OCI-LY3 (cell line): ENCODE measurements around the gene MARK4.

Experiments used
- H2AFZ ChIP-seq: fragments of 200-600, 300-600 bp; shearing (Covaris generic); 2 replicates; pipeline ENCODE4 v1.6.0; 2014; ENCODE audit warnings: antibody characterized with exemption, low read depth, low read length
- H3K27ac ChIP-seq: fragments of 200-600, 300-600 bp; sonication (generic); 2 replicates; pipeline ENCODE4 v1.5.1; 2014; ENCODE audit warnings: mild to moderate bottlenecking, low read length, moderate library complexity, mixed read lengths
- H3K27me3 ChIP-seq: fragments of 200-600, 300-600 bp; sonication (generic); 2 replicates; pipeline ENCODE4 v1.6.1; 2014; ENCODE audit warnings: low read depth, low read length, mixed read lengths
- H3K36me3 ChIP-seq: fragments of 200-600, 300-600 bp; sonication (generic); replicated peaks from 2 replicates; pipeline ENCODE3; 2014; ENCODE audit warnings: low read depth, low read length, mixed read lengths
- H3K4me1 ChIP-seq: fragments of 300-600, 200-600 bp; sonication (generic); 2 replicates; pipeline ENCODE4 v1.6.1; 2014; ENCODE audit warnings: low read length, mixed read lengths
- H3K4me2 ChIP-seq: fragments of 200-600, 300-600 bp; sonication (generic); 2 replicates; pipeline ENCODE4 v1.6.1; 2014; ENCODE audit warnings: low read length, mixed read lengths
- H3K4me3 ChIP-seq: fragments of 300-600, 200-600 bp; sonication (generic); 2 replicates; pipeline ENCODE4 v1.5.1; 2014; ENCODE audit warnings: antibody characterized with exemption, mild to moderate bottlenecking, low read length, moderate library complexity
- H3K79me2 ChIP-seq: fragments of 300-600, 200-600 bp; shearing (Covaris generic); 2 replicates; pipeline ENCODE4 v1.6.1; 2014; ENCODE audit warnings: mild to moderate bottlenecking, low read length, mixed read lengths
- H3K9ac ChIP-seq: fragments of 300-600, 200-600 bp; shearing (Covaris generic); 2 replicates; pipeline ENCODE4 v1.6.0; 2014; ENCODE audit warnings: mild to moderate bottlenecking, low read length, moderate library complexity
- H3K9me3 ChIP-seq: fragments of 200-600, 300-600 bp; shearing (Covaris generic); 2 replicates; pipeline ENCODE4 v1.6.1; 2014; ENCODE audit warnings: low read length, mixed read lengths; ENCODE audit not compliant: insufficient read depth
- H4K20me1 ChIP-seq: fragments of 200-600, 300-600 bp; sonication (generic); 2 replicates; pipeline ENCODE4 v1.6.1; 2016; ENCODE audit warnings: low read length, mixed read lengths; ENCODE audit not compliant: insufficient read depth
- EZH2phosphoT487 ChIP-seq: fragments of 200-600 bp; shearing (Covaris generic); IDR thresholded peaks from 2 replicates; pipeline ENCODE4 v1.6.1; 2018; ENCODE audit warnings: antibody characterized with exemption, mixed run types, low read depth
- TF ChIP-seq, protein P1 (sequence below): fragments of 200-600, 300-600 bp; sonication (generic); IDR thresholded peaks from 2 replicates; pipeline ENCODE4 v1.5.1; 2014; ENCODE audit warnings: antibody characterized with exemption, low read length, low read depth

Gene MARK4

GRCh38 chr19:45217193-45217956 lies 33.7 kb upstream of the MARK4 start:
- H3K27me3 ChIP-seq: peaks cover 18% of the 10 kb centered on the region
- no peak overlapping the region for H2AFZ ChIP-seq
- no peaks in the 10 kb centered on the region for H3K36me3 ChIP-seq
- H3K9me3 ChIP-seq: no peaks in the 10 kb centered on the region
- H3K79me2 ChIP-seq: no peaks in the 10 kb centered on the region
- no peak overlapping the region for H3K4me2 ChIP-seq
- H3K9ac ChIP-seq: no peak overlapping the region
- H4K20me1 ChIP-seq: no peaks in the 10 kb centered on the region
- no peak overlapping the region for H3K4me3 ChIP-seq
- TF ChIP-seq, protein P1, sequence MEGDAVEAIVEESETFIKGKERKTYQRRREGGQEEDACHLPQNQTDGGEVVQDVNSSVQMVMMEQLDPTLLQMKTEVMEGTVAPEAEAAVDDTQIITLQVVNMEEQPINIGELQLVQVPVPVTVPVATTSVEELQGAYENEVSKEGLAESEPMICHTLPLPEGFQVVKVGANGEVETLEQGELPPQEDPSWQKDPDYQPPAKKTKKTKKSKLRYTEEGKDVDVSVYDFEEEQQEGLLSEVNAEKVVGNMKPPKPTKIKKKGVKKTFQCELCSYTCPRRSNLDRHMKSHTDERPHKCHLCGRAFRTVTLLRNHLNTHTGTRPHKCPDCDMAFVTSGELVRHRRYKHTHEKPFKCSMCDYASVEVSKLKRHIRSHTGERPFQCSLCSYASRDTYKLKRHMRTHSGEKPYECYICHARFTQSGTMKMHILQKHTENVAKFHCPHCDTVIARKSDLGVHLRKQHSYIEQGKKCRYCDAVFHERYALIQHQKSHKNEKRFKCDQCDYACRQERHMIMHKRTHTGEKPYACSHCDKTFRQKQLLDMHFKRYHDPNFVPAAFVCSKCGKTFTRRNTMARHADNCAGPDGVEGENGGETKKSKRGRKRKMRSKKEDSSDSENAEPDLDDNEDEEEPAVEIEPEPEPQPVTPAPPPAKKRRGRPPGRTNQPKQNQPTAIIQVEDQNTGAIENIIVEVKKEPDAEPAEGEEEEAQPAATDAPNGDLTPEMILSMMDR: no peak
- no peak for TF ChIP-seq EZH2phosphoT487
- no peak overlapping the region for H3K27ac ChIP-seq
- H3K4me1 ChIP-seq: peaks cover 9% of the 10 kb centered on the region

- H3K4me3 ChIP-seq: no peak overlapping the region
- H4K20me1 ChIP-seq: no peaks in the 10 kb centered on the region
- peaks cover 9% of the 10 kb centered on the region for H3K4me1 ChIP-seq
- no peaks in the 10 kb centered on the region for H3K79me2 ChIP-seq
- no peak overlapping the region for H3K4me2 ChIP-seq
- no peak overlapping the region for H3K27ac ChIP-seq
- TF ChIP-seq, protein P1: no peak
- TF ChIP-seq EZH2phosphoT487: no peak
- H2AFZ ChIP-seq: no peak overlapping the region
- peaks cover 22% of the 10 kb centered on the region for H3K27me3 ChIP-seq
- H3K9me3 ChIP-seq: no peaks in the 10 kb centered on the region
- no peaks in the 10 kb centered on the region for H3K36me3 ChIP-seq
- no peak overlapping the region for H3K9ac ChIP-seq
Measured at GRCh38 chr19:45217957-45218334, 33.1 kb upstream of the MARK4 start.

DNA sequence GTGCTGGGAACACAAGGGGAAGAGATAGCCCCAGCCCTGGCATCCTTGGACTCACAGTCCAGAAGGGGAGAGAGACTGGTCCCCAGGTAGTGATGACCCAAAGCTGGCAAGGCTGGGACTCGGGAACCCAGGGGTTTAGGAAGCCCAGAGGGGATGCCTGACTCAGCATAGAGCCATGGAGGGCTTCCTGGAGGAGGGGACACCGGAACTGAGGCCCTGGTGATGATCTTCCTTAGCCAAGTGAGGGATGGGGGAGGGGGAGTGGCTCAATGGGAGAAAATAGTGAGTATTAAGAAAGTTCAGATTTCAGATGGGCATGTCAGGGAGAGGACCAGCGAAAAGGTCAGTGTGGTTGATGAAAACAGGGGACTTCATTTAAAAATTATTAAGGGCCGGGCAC lies 32.6 kb upstream of the MARK4 start:
- TF ChIP-seq, protein P1: no peak
- no peak for TF ChIP-seq EZH2phosphoT487
- H3K36me3 ChIP-seq: no peaks in the 10 kb centered on the region
- no peak overlapping the region for H2AFZ ChIP-seq
- H3K9me3 ChIP-seq: no peaks in the 10 kb centered on the region
- H3K4me2 ChIP-seq: no peak overlapping the region
- no peak overlapping the region for H3K4me3 ChIP-seq
- no peaks in the 10 kb centered on the region for H4K20me1 ChIP-seq
- H3K27ac ChIP-seq: no peak overlapping the region
- H3K9ac ChIP-seq: no peak overlapping the region
- H3K4me1 ChIP-seq: peaks cover 9% of the 10 kb centered on the region
- peaks cover 22% of the 10 kb centered on the region for H3K27me3 ChIP-seq
- no peaks in the 10 kb centered on the region for H3K79me2 ChIP-seq

- no peak overlapping the region for H3K27ac ChIP-seq
- H3K4me1 ChIP-seq: peaks cover 9% of the 10 kb centered on the region
- no peaks in the 10 kb centered on the region for H3K9me3 ChIP-seq
- peaks cover 25% of the 10 kb centered on the region for H3K27me3 ChIP-seq
- H3K79me2 ChIP-seq: no peaks in the 10 kb centered on the region
- TF ChIP-seq, protein P1: no peak
- TF ChIP-seq EZH2phosphoT487: no peak
- no peak overlapping the region for H2AFZ ChIP-seq
- no peak overlapping the region for H3K4me3 ChIP-seq
- no peaks in the 10 kb centered on the region for H4K20me1 ChIP-seq
- no peaks in the 10 kb centered on the region for H3K36me3 ChIP-seq
- peak overlapping the region; percentile 8; the same call in 1 of the 2 replicates for H3K4me2 ChIP-seq
- no peak overlapping the region for H3K9ac ChIP-seq
Measured at GRCh38 chr19:45218911-45219743, 31.9 kb upstream of the MARK4 start.
